ENCODE results near the gene RFTN1. TPM values are rescaled to one million over a fixed set of nuclear protein-coding genes. Genes with fewer than 3 reads are reported as not detected.

Gene RFTN1
- total RNA-seq, 4 donors from 2014 or later = 32.0 to 187 (median 47.6) TPM

DNA sequence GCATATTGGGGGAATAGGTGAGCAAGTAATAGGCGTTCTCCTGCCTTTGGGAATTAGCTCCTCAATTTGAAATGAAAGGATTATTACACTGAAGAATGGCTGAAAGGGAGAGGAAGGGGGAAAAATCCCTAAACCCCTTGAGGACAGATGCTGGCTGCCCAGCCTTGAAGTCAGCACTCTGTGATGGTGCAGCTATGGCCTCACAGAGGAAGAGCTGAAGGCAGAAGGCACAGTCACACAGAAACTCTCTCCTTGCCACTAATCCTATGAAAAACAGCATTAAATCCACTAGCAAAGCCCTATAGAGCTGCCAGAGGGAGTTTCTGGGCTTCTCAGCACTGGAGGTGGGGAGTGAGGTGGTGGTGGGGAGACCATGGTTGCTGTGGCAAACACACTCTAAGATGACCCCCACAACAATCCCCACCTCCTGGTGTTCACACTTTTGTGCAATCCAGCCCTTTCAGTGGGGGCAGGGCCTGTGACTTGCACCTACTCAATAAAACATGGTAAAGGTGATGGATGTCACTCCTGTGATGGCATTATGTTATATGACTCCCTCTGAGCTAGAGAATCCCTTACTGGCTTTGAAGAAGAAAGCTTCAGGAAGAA lies 101.2 kb downstream of the RFTN1 start:
- intact Hi-C loops (cut with DNase I; ENCODE audit: low total_unique reads) = loop anchor here (10.0 kb wide), 1 partner anchor 103 kb away; the partner anchor contains the start of gene RFTN1
- Histone ChIP-seq H3K4me1 (peaks cover 0 to under 1% of the 10 kb centered on the region in 2 donors), H3K4me3 (no peak overlapping the region), H3K27me3 (no peaks in the 10 kb centered on the region), H3K27ac (no peak overlapping the region), H3K36me3 (no peaks in the 10 kb centered on the region), H3K9me3 (no peaks in the 10 kb centered on the region)
- DNase-seq = no peak
- TF ChIP-seq POLR2A (IDR thresholded peaks at IDR 0.05) = no peak
- TF ChIP-seq, protein P1, sequence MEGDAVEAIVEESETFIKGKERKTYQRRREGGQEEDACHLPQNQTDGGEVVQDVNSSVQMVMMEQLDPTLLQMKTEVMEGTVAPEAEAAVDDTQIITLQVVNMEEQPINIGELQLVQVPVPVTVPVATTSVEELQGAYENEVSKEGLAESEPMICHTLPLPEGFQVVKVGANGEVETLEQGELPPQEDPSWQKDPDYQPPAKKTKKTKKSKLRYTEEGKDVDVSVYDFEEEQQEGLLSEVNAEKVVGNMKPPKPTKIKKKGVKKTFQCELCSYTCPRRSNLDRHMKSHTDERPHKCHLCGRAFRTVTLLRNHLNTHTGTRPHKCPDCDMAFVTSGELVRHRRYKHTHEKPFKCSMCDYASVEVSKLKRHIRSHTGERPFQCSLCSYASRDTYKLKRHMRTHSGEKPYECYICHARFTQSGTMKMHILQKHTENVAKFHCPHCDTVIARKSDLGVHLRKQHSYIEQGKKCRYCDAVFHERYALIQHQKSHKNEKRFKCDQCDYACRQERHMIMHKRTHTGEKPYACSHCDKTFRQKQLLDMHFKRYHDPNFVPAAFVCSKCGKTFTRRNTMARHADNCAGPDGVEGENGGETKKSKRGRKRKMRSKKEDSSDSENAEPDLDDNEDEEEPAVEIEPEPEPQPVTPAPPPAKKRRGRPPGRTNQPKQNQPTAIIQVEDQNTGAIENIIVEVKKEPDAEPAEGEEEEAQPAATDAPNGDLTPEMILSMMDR (IDR thresholded peaks at IDR 0.05) = no peak

DNA sequence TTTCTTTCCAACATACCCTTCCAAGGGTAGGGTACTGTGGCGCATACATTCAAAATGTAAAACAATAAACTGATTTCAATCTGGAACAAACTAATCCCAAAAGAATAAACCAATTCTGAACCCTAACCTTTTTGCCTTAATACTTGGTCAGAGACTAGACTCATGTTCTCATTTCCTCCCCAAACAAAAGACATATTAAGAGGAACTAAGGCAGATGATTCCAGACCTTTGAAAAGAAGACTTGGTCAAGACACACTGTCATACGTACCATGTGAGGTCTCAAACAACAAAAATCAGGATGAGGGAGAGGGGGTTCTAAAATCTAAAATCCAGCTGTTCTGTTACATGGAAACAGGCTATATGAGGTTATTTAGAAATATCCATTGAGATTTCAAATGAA lies 102.1 kb downstream of the RFTN1 start:
- no peaks in the 10 kb centered on the region for H3K27me3 ChIP-seq
- DNase-seq = no peak
- no peak overlapping the region for H3K27ac ChIP-seq
- no peaks in the 10 kb centered on the region for H3K4me1 ChIP-seq
- TF ChIP-seq, protein P1 (IDR thresholded peaks at IDR 0.05) = no peak
- no peak for TF ChIP-seq POLR2A (IDR thresholded peaks at IDR 0.05)
- intact Hi-C loops (cut with DNase I; ENCODE audit: low total_unique reads) = loop anchor here (10.0 kb wide), 1 partner anchor 103 kb away; the partner anchor contains the start of gene RFTN1
- H3K36me3 ChIP-seq = no peaks in the 10 kb centered on the region
- H3K9me3 ChIP-seq = no peaks in the 10 kb centered on the region
- H3K4me3 ChIP-seq = no peak overlapping the region

DNA sequence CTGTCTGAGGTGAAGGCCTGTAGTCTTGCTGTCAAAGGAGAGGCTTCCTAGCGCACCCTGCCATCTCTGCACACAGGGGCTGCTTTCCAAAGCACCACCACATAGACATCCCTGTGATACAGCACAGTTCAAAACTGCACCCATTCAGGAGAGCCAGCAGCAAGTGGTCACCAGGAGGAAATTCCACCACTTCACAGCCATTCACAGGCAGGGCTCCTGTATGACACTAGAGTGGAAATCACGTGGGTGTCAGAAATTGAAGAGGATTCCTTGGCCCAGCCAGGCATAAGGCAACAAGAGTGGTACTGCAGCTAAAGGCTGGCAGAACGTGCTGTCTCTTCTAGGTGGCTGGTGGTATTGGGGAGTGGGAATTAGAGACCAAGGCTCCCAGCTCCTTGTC lies 102.8 kb downstream of the RFTN1 start:
- H3K27me3 ChIP-seq = no peaks in the 10 kb centered on the region
- H3K27ac ChIP-seq = no peak overlapping the region
- H3K9me3 ChIP-seq = no peaks in the 10 kb centered on the region
- DNase-seq = no peak
- intact Hi-C loops (cut with DNase I; ENCODE audit: low total_unique reads) = loop anchor here (10.0 kb wide), 1 partner anchor 104 kb away; the partner anchor contains the start of gene RFTN1
- H3K4me1 ChIP-seq = no peaks in the 10 kb centered on the region
- H3K4me3 ChIP-seq = no peak overlapping the region
- TF ChIP-seq, protein P1 (IDR thresholded peaks at IDR 0.05) = no peak
- no peak for TF ChIP-seq POLR2A (IDR thresholded peaks at IDR 0.05)
- no peaks in the 10 kb centered on the region for H3K36me3 ChIP-seq

DNA sequence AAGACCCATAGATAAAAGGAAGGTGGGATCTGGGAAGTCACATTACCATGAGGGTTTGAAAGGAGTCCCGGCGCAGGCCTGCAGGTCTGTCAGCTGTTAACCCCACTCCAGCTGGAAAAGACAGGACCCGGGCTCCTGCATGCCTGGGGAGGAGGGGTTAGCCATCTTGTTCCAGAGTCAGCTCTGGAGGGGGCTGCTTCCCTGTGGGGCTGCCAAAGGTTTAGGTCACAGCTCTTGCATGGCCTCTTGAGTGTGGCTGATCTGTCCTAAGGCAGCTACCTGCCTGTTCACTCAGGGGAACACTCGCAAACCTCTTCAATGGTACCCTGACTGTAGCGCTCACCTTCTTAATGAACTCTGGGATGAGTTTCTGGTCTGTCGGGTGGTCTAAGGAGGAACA lies 104.5 kb downstream of the RFTN1 start:
- Histone ChIP-seq H3K36me3 (no peaks in the 10 kb centered on the region), H3K27ac (no peak overlapping the region), H3K27me3 (no peaks in the 10 kb centered on the region), H3K4me1 (no peaks in the 10 kb centered on the region), H3K4me3 (no peak overlapping the region), H3K9me3 (no peaks in the 10 kb centered on the region)
- TF ChIP-seq, protein P1 (IDR thresholded peaks at IDR 0.05) = no peak
- no peak for TF ChIP-seq POLR2A (IDR thresholded peaks at IDR 0.05)
- DNase-seq = no peak
- intact Hi-C loops (cut with DNase I; ENCODE audit: low total_unique reads) = no loop called here

DNA sequence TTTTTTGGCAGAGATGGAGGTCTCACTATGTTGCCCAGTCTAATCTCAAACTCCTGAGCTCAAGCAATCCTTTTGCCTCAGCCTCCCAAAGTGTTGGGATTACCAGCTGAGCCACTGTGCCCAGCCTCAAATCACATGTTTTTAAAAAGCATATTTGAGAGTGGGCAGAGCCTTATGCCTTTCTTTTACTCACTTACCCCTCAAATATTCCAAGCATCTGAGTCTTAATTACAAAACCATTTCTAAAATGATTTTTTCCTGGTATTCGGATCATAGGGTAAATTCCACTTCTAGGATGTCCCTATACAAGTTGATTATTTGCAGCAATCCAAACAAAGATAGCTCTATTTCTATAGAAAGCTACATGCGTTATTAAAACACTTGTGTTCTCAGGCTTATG lies 106.1 kb downstream of the RFTN1 start:
- Histone ChIP-seq H3K36me3 (no peaks in the 10 kb centered on the region), H3K4me1 (no peaks in the 10 kb centered on the region), H3K4me3 (no peak overlapping the region), H3K27ac (no peak overlapping the region), H3K27me3 (no peaks in the 10 kb centered on the region), H3K9me3 (no peaks in the 10 kb centered on the region)
- intact Hi-C loops (cut with DNase I; ENCODE audit: low total_unique reads) = no loop called here
- DNase-seq = no peak
- TF ChIP-seq, protein P1 (IDR thresholded peaks at IDR 0.05) = no peak
- no peak for TF ChIP-seq POLR2A (IDR thresholded peaks at IDR 0.05)

Data from uterus (tissue), 4 donors.